ENCODE measurements around the gene TAS2R30.
"Not testable (repeated sequence)": the region's sequence is repeated elsewhere in the genome, so short reads cannot be mapped to it uniquely, and the experiment has no call there.

Gene TAS2R30

DNA sequence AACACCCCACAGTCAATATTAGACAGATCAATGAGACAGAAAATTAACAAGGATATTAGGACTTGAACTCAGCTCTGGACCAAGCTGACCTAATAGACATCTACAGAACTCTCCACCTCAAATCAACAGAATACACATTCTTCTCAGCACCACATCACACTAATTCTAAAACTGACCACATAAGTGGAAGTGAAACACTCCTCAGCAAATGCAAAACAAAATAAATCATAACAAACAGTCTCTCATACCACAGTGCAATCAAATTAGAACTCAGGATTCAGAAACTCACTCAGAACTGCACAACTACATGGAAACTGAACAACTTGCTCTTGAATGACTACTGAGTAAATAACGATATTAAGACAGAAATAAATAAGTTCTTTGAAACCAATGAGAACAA, 23.2 kb downstream of the TAS2R30 start:
- DNase-seq = not testable (repeated sequence)

DNA sequence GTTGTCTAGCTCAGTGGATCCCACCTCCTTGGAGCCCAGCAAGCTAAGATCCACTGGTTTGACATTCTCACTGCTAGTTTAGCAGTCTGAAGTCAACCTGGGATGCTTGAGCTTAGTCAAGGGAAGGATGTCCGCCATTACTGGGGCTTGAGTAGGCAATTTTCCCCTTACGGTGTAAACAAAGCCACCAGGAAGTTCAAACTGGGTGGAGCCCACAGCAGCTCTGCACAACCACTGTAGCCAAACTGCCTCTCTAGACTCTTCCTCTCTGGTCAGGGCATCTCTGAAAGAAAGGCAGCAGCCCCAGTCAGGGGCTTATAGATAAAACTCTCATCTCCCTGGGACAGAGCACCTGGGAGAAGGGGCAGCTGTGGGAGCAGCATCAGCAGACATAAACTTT, 25.6 kb downstream of the TAS2R30 start:
- no peak for DNase-seq

DNA sequence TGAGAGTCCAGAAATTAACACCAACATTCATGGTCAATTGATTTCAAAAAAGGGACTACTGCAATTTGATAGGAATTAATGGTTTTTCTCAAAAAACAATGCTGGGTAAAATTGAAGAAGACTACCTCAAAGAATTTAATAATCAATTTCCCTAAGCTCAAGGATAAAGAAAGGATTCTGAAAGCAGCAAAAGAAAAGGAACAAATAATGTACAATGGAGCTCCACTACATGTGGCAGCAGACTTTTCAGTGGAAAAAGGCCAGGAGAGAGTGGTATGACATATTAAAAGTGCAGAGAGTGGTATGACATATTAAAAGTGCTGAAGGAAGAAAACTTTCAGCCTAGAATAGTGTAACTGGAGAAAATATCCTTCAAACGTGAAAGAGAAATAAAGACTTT, 26.7 kb downstream of the TAS2R30 start:
- DNase-seq = no peak

DNA sequence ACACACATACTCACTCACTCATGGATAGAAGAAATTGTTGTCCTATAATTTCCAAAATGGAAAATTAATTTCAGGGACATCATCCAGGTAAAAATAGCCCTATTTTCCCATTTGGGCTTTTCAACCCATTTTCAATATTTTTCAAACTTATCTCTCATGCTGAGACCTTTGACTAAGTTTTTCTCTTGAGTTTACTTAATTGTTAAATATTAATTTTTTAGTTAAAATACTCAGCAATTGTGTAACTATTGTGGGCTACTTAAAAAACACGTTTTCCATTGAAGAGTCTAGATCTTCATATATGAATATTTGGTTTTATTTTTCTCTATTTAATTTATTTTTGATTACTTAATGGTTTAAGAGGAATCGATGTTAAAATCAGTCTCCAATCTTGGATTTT, 28.2 kb downstream of the TAS2R30 start:
- no peak for DNase-seq

DNA sequence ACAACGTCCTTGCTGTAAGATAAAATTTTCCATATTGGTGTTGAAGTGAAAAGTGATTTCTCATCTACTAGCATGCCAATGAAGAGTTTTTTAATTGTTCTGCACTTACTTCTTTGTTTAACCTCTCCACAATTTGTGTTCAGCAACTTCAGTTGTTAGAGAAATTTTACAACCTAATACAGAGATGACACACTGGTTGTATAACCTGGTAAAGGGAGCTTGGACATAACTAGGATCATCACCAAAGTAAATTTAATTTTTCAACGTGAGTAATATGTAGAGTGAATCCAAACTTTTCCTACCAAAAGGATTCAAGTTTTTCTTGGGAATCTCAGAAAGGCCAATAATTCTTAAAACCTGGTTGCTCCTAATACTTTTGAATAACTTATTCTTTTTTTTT, 28.9 kb downstream of the TAS2R30 start:
- DNase-seq = no peak

DNA sequence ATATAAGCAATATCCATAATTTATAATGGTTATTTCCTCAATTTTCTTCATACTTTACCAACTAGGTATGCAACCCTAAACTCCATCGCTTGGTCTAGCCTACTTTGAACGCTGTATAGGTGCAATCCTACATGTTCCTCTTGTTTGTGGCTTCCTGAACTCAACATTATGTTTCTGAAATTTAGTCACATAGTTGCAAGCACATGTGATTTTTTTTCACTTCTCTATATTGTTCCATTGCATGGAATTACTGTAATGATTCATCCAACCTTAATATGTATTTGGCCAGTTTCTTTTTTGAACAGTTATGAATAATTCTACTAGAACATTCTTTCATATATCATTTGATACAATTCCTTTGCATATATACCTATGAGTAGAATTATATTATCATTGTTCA, 39.5 kb downstream of the TAS2R30 start:
- DNase-seq = not testable (repeated sequence)

DNA sequence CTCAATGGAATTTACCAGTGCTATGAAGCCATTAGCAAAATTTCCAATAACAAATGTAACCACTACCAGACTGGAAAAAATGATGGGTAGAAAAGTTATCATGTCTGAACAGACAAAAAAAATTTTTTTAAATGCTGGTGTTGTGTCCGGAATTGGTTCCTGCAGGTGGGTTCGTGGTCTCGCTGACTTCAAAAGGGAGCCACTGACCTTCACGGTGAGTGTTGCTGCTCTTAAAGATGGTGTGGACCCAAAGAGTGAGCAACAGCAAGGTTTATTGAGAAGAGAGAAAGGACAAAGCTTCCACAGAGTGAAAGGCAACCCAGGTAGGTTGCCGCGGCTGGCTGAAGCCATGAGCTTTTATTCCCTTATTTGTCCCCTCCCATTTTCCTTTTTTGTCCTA, 42.3 kb downstream of the TAS2R30 start, which contains the start of gene TAS2R43:
TSS of gene TAS2R43 (minus strand) at position 186 of the 400 bp plus-strand sequence. CDS start at position 102, 84 bp downstream.
- DNase-seq = no peak

DNA sequence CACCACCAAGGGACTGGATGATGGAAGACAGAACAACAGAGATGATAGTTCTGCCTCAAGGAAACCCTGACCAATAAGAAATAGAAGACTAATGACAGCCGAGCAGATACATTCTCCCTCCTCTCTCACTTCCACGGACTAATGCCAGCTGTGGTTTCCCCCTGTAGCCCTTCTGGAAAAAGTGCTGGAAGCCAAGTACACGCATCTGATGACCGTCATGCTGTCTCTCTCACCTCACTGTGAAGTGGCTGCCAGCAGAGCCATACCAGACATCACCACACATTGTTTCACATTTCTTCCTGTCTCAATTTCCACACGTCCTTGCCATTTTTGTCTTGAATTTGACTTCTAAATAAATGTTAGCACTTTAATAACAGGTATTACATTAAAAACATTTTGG, 45.2 kb downstream of the TAS2R30 start:
- DNase-seq = no peak

DNA sequence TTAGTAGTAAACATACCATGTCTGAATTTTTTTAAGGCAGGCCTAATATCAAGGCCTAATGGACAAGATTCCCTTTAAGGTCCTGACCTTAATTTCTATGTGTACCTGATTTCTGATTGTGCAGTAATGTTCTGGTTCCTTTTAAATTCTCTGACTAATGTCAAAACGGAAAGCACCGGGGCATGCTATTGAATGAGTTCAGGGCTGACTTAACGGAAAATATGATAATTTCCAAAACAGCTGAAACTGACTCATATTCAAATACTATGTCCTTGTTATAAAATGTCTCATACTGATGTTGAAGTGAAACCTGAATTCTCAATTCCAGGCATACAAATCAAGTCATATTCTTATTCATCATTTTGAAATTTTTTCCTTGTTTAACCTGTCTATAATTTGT, 49.0 kb downstream of the TAS2R30 start:
- DNase-seq = no peak
